ENCODE measurements around the gene CNNM4.

CNNM4 gene

GRCh38 chr2:96832754-96833507 lies 72.2 kb downstream of the CNNM4 start:
- no peaks in the 10 kb centered on the region for H3K4me1 ChIP-seq (ENCODE audit: control insufficient read depth, insufficient read depth, low read length)
- peak; percentile 68 for DNase-seq (ENCODE audit: low read depth, low spot score)
- H3K27me3 ChIP-seq (ENCODE audit: control insufficient read depth, insufficient read depth, low read length): no peaks in the 10 kb centered on the region
- no peak overlapping the region; the same call in 1 of the 2 replicates for H3K4me3 ChIP-seq (ENCODE audit: low read length)
- no peaks in the 10 kb centered on the region for H3K9me3 ChIP-seq (ENCODE audit: control insufficient read depth, insufficient read depth, low read length)
- no CpG with 5 or more reads among the region's 18 CpGs for WGBS (ENCODE audit: insufficient coverage, insufficient read length)
- H3K27ac ChIP-seq (ENCODE audit: low read length): no peak overlapping the region
- H3K36me3 ChIP-seq (ENCODE audit: control insufficient read depth, insufficient read depth, low read length): peaks cover 18% of the 10 kb centered on the region

GRCh38 chr2:96835830-96836229 lies 75.1 kb downstream of the CNNM4 start:
- Histone ChIP-seq H3K4me3 (ENCODE audit: low read length) (no peak overlapping the region), H3K27me3 (ENCODE audit: control insufficient read depth, insufficient read depth, low read length) (no peaks in the 10 kb centered on the region), H3K4me1 (ENCODE audit: control insufficient read depth, insufficient read depth, low read length) (no peaks in the 10 kb centered on the region), H3K9me3 (ENCODE audit: control insufficient read depth, insufficient read depth, low read length) (no peaks in the 10 kb centered on the region), H3K27ac (ENCODE audit: low read length) (no peak overlapping the region), H3K36me3 (ENCODE audit: control insufficient read depth, insufficient read depth, low read length) (peaks cover 2% of the 10 kb centered on the region)
- no CpG with 5 or more reads among the region's 4 CpGs for WGBS (ENCODE audit: insufficient coverage, insufficient read length)
- no peak for DNase-seq (ENCODE audit: low read depth, low spot score)

- Histone ChIP-seq H3K4me3 (ENCODE audit: low read length) (no peak overlapping the region), H3K27ac (ENCODE audit: low read length) (no peak overlapping the region), H3K27me3 (ENCODE audit: control insufficient read depth, insufficient read depth, low read length) (no peaks in the 10 kb centered on the region), H3K36me3 (ENCODE audit: control insufficient read depth, insufficient read depth, low read length) (no peaks in the 10 kb centered on the region; the same call in none of the 2 replicates), H3K4me1 (ENCODE audit: control insufficient read depth, insufficient read depth, low read length) (peaks cover 1% of the 10 kb centered on the region; the same call in 1 of the 2 replicates), H3K9me3 (ENCODE audit: control insufficient read depth, insufficient read depth, low read length) (no peaks in the 10 kb centered on the region)
- no peak for DNase-seq (ENCODE audit: low read depth, low spot score)
- WGBS (ENCODE audit: insufficient coverage, insufficient read length): no CpG with 5 or more reads among the region's 9 CpGs
Measured at GRCh38 chr2:96837575-96837974, 76.9 kb downstream of the CNNM4 start.

GRCh38 chr2:96838345-96839292 lies 77.9 kb downstream of the CNNM4 start:
- Histone ChIP-seq H3K4me3 (ENCODE audit: low read length) (no peak overlapping the region), H3K36me3 (ENCODE audit: control insufficient read depth, insufficient read depth, low read length) (no peaks in the 10 kb centered on the region; the same call in none of the 2 replicates), H3K9me3 (ENCODE audit: control insufficient read depth, insufficient read depth, low read length) (no peaks in the 10 kb centered on the region), H3K27ac (ENCODE audit: low read length) (no peak overlapping the region), H3K4me1 (ENCODE audit: control insufficient read depth, insufficient read depth, low read length) (peaks cover 2% of the 10 kb centered on the region; the same call in 1 of the 2 replicates), H3K27me3 (ENCODE audit: control insufficient read depth, insufficient read depth, low read length) (no peaks in the 10 kb centered on the region)
- DNase-seq (ENCODE audit: low read depth, low spot score): no peak
- no CpG with 5 or more reads among the region's 23 CpGs for WGBS (ENCODE audit: insufficient coverage, insufficient read length)

- Histone ChIP-seq H3K27ac (ENCODE audit: low read length) (no peak overlapping the region), H3K4me1 (ENCODE audit: control insufficient read depth, insufficient read depth, low read length) (peaks cover 2% of the 10 kb centered on the region; the same call in 1 of the 2 replicates), H3K9me3 (ENCODE audit: control insufficient read depth, insufficient read depth, low read length) (no peaks in the 10 kb centered on the region), H3K27me3 (ENCODE audit: control insufficient read depth, insufficient read depth, low read length) (no peaks in the 10 kb centered on the region), H3K36me3 (ENCODE audit: control insufficient read depth, insufficient read depth, low read length) (no peaks in the 10 kb centered on the region; the same call in none of the 2 replicates), H3K4me3 (ENCODE audit: low read length) (no peak overlapping the region)
- no peak for DNase-seq (ENCODE audit: low read depth, low spot score)
- no CpG with 5 or more reads among the region's 42 CpGs for WGBS (ENCODE audit: insufficient coverage, insufficient read length)
Measured at GRCh38 chr2:96839293-96839874, 78.7 kb downstream of the CNNM4 start.

- Histone ChIP-seq H3K27ac (ENCODE audit: low read length) (no peak overlapping the region), H3K4me3 (ENCODE audit: low read length) (no peak overlapping the region), H3K9me3 (ENCODE audit: control insufficient read depth, insufficient read depth, low read length) (no peaks in the 10 kb centered on the region), H3K4me1 (ENCODE audit: control insufficient read depth, insufficient read depth, low read length) (peaks cover 2% of the 10 kb centered on the region; the same call in 1 of the 2 replicates), H3K36me3 (ENCODE audit: control insufficient read depth, insufficient read depth, low read length) (no peaks in the 10 kb centered on the region; the same call in none of the 2 replicates), H3K27me3 (ENCODE audit: control insufficient read depth, insufficient read depth, low read length) (no peaks in the 10 kb centered on the region)
- no CpG with 5 or more reads among the region's 37 CpGs for WGBS (ENCODE audit: insufficient coverage, insufficient read length)
- DNase-seq (ENCODE audit: low read depth, low spot score): no peak
Measured at GRCh38 chr2:96839875-96840850, 79.5 kb downstream of the CNNM4 start.

- H3K9me3 ChIP-seq (ENCODE audit: control insufficient read depth, insufficient read depth, low read length): no peaks in the 10 kb centered on the region
- H3K36me3 ChIP-seq (ENCODE audit: control insufficient read depth, insufficient read depth, low read length): no peaks in the 10 kb centered on the region; the same call in none of the 2 replicates
- H3K4me3 ChIP-seq (ENCODE audit: low read length): no peak overlapping the region
- H3K4me1 ChIP-seq (ENCODE audit: control insufficient read depth, insufficient read depth, low read length): peaks cover 2% of the 10 kb centered on the region; the same call in 1 of the 2 replicates
- H3K27me3 ChIP-seq (ENCODE audit: control insufficient read depth, insufficient read depth, low read length): no peaks in the 10 kb centered on the region
- DNase-seq (ENCODE audit: low read depth, low spot score): no peak
- H3K27ac ChIP-seq (ENCODE audit: low read length): no peak overlapping the region
- WGBS (ENCODE audit: insufficient coverage, insufficient read length): no CpG with 5 or more reads among the region's 16 CpGs
Measured at GRCh38 chr2:96841701-96842495, 81.2 kb downstream of the CNNM4 start.

GRCh38 chr2:96842600-96842999 lies 81.9 kb downstream of the CNNM4 start:
- Histone ChIP-seq H3K27me3 (ENCODE audit: control insufficient read depth, insufficient read depth, low read length) (no peaks in the 10 kb centered on the region), H3K9me3 (ENCODE audit: control insufficient read depth, insufficient read depth, low read length) (no peaks in the 10 kb centered on the region), H3K36me3 (ENCODE audit: control insufficient read depth, insufficient read depth, low read length) (no peaks in the 10 kb centered on the region; the same call in none of the 2 replicates), H3K4me3 (ENCODE audit: low read length) (no peak overlapping the region; the same call in 1 of the 2 replicates), H3K27ac (ENCODE audit: low read length) (no peak overlapping the region), H3K4me1 (ENCODE audit: control insufficient read depth, insufficient read depth, low read length) (peaks cover 2% of the 10 kb centered on the region; the same call in 1 of the 2 replicates)
- no CpG with 5 or more reads among the region's 7 CpGs for WGBS (ENCODE audit: insufficient coverage, insufficient read length)
- no peak for DNase-seq (ENCODE audit: low read depth, low spot score)
